Tibial nerve (tissue), 3 donors: ENCODE data around the gene CALB2.

Experiments used
- POLR2A ChIP-seq, 2 donors: fragments of 450-650 bp; IDR thresholded peaks; one replicate each; pipeline ENCODE4 v1.6.1; 2017; ENCODE audit warnings: antibody characterized with exemption in 2 of 2, mild to moderate bottlenecking in 2 of 2, moderate library complexity in 2 of 2
- TF ChIP-seq, protein P1 (sequence below), 5 experiments: fragments of 200-600 bp in 3 of 5; fragments of 450-650 bp in 2 of 5; sonication (generic) in 3 of 5; IDR thresholded peaks; one replicate each; pipeline ENCODE4 v1.5.1; 2016 to 2019; ENCODE audit warnings: antibody characterized with exemption in 5 of 5, mild to moderate bottlenecking in 3 of 5, moderate library complexity in 2 of 5

- TF ChIP-seq, protein P1, sequence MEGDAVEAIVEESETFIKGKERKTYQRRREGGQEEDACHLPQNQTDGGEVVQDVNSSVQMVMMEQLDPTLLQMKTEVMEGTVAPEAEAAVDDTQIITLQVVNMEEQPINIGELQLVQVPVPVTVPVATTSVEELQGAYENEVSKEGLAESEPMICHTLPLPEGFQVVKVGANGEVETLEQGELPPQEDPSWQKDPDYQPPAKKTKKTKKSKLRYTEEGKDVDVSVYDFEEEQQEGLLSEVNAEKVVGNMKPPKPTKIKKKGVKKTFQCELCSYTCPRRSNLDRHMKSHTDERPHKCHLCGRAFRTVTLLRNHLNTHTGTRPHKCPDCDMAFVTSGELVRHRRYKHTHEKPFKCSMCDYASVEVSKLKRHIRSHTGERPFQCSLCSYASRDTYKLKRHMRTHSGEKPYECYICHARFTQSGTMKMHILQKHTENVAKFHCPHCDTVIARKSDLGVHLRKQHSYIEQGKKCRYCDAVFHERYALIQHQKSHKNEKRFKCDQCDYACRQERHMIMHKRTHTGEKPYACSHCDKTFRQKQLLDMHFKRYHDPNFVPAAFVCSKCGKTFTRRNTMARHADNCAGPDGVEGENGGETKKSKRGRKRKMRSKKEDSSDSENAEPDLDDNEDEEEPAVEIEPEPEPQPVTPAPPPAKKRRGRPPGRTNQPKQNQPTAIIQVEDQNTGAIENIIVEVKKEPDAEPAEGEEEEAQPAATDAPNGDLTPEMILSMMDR (IDR thresholded peaks at IDR 0.05) = no peak
- no peak for TF ChIP-seq POLR2A (IDR thresholded peaks at IDR 0.05)
These were observed 78.0 kb downstream of the CALB2 start for GRCh38 chr16:71436473-71436872.
